Left ventricle myocardium inferior (tissue), 1 donor: ENCODE measurements around the gene RALGDS. TPM values are rescaled to one million over a fixed set of nuclear protein-coding genes. Genes with fewer than 3 reads are reported as not detected.

Experiments
- DNase-seq: peaks from one replicate; pipeline ENCODE4 v3.0.0-alpha.2; 2020
- H3K27ac ChIP-seq: fragments of 200-600 bp; replicated peaks from 2 replicates; pipeline ENCODE4 v1.8.0; 2021
- H3K27me3 ChIP-seq: fragments of 200-600 bp; 2 replicates; pipeline ENCODE4 v1.8.0; 2021; ENCODE audit warnings: low read depth
- H3K36me3 ChIP-seq: fragments of 200-600 bp; 2 replicates; pipeline ENCODE4 v1.8.0; 2021
- H3K4me1 ChIP-seq: fragments of 200-600 bp; 2 replicates; pipeline ENCODE4 v1.8.0; 2021
- H3K4me3 ChIP-seq: fragments of 200-600 bp; 2 replicates; pipeline ENCODE4 v1.8.0; 2021; ENCODE audit warnings: mild to moderate bottlenecking, moderate library complexity
- H3K9me3 ChIP-seq: fragments of 200-600 bp; replicated peaks from 2 replicates; pipeline ENCODE4 v1.8.0; 2021
- CTCF ChIP-seq: fragments of 200-600 bp; IDR thresholded peaks from 2 replicates; pipeline ENCODE4 v1.8.0; 2021; ENCODE audit warnings: antibody characterized with exemption, mild to moderate bottlenecking, borderline replicate concordance
- intact Hi-C: fragments of 100-400 bp; cut with micrococcal nuclease; formaldehyde crosslinking; loops from one replicate; pipeline ENCODE4 v1.11.0; 2022
- total RNA-seq: library from RNA; stranded (reverse); fragmentation: NEBNext Ultra II Directional; extraction: Animal tissue kit (Norgen Biotek cat#: 25700); gene quantifications from one replicate; pipeline ENCODE4 v1.2.1, GENCODE V29; 2021
- donor health status: DM: no; HTN: yes; CAD: no; lungs with severe emphysema.

The RALGDS gene
- total RNA-seq, 1 donor from 2014 or later = 24.6 TPM

GRCh38 chr9:133122605-133122934 lies 1.5 kb upstream of the RALGDS start:
- H3K9me3 ChIP-seq = no peaks in the 10 kb centered on the region
- intact Hi-C loops = no loop called here
- DNase-seq = no peak
- H3K4me1 ChIP-seq = peaks cover 88% of the 10 kb centered on the region
- no peaks in the 10 kb centered on the region for H3K36me3 ChIP-seq
- TF ChIP-seq CTCF = no peak
- H3K27me3 ChIP-seq = no peaks in the 10 kb centered on the region
- no peak overlapping the region for H3K4me3 ChIP-seq
- H3K27ac ChIP-seq = peak overlapping the region; percentile 95

- intact Hi-C loops = no loop called here
Measured at GRCh38 chr9:133121915-133122550, 993 bp upstream of the RALGDS start.

GRCh38 chr9:133120501-133121197 lies 391 bp downstream of the RALGDS start:
- H3K4me3 ChIP-seq = peak overlapping the region; percentile 83
- no peak for TF ChIP-seq CTCF
- H3K4me1 ChIP-seq = peaks cover 88% of the 10 kb centered on the region
- DNase-seq = no peak
- H3K36me3 ChIP-seq = no peaks in the 10 kb centered on the region
- peak overlapping the region; percentile 95 for H3K27ac ChIP-seq
- intact Hi-C loops = no loop called here
- H3K27me3 ChIP-seq = no peaks in the 10 kb centered on the region
- no peaks in the 10 kb centered on the region for H3K9me3 ChIP-seq

More at GRCh38 chr9:133121915-133122550, 993 bp upstream of the RALGDS start:
- TF ChIP-seq CTCF = no peak
- no peak for DNase-seq
- Histone ChIP-seq H3K27me3 (no peaks in the 10 kb centered on the region), H3K27ac (peak overlapping the region; percentile 95), H3K36me3 (no peaks in the 10 kb centered on the region), H3K4me3 (no peak overlapping the region), H3K4me1 (peaks cover 88% of the 10 kb centered on the region), H3K9me3 (no peaks in the 10 kb centered on the region)

- Histone ChIP-seq H3K4me3 (peak overlapping the region; percentile 83), H3K9me3 (no peaks in the 10 kb centered on the region), H3K27ac (peak overlapping the region; percentile 95), H3K4me1 (peaks cover 88% of the 10 kb centered on the region), H3K36me3 (no peaks in the 10 kb centered on the region), H3K27me3 (no peaks in the 10 kb centered on the region)
- no peak for DNase-seq
- no peak for TF ChIP-seq CTCF
- intact Hi-C loops = no loop called here
Measured at GRCh38 chr9:133119846-133120500, 1.1 kb downstream of the RALGDS start.

- DNase-seq = peak; percentile 55
- no peak for TF ChIP-seq CTCF
- H3K4me3 ChIP-seq = peak overlapping the region; percentile 83
- H3K27ac ChIP-seq = peak overlapping the region; percentile 95
- H3K9me3 ChIP-seq = no peaks in the 10 kb centered on the region
- no peaks in the 10 kb centered on the region for H3K27me3 ChIP-seq
- intact Hi-C loops = no loop called here
- H3K4me1 ChIP-seq = peaks cover 89% of the 10 kb centered on the region
- H3K36me3 ChIP-seq = no peaks in the 10 kb centered on the region
Measured at GRCh38 chr9:133119103-133119845, 1.8 kb downstream of the RALGDS start.
